Fibroblast of gingiva (primary cell): ENCODE measurements around the gene XAB2.
A peak's percentile ranks its signal among the peaks of the same experiment; 100 is the strongest.

Experiments
- DNase-seq: peaks from one replicate; pipeline ENCODE4 v3.0.0-alpha.2; 2011; ENCODE audit warnings: low read depth

Gene XAB2

GRCh38 chr19:7611541-7612279, 17.6 kb downstream of the XAB2 start:
- DNase-seq: no peak

- no peak for DNase-seq
Measured at GRCh38 chr19:7610491-7611240, 18.7 kb downstream of the XAB2 start.

- no peak for DNase-seq
Measured at GRCh38 chr19:7607874-7608560, 21.3 kb downstream of the XAB2 start.

GRCh38 chr19:7607212-7607873, 22.0 kb downstream of the XAB2 start:
- DNase-seq: no peak

GRCh38 chr19:7606289-7606688, 23.1 kb downstream of the XAB2 start:
- no peak for DNase-seq

- no peak for DNase-seq
Measured at GRCh38 chr19:7605490-7606222, 23.7 kb downstream of the XAB2 start.

GRCh38 chr19:7603919-7604318, 25.4 kb downstream of the XAB2 start:
- no peak for DNase-seq

- DNase-seq: no peak
Measured at GRCh38 chr19:7602935-7603497, 26.3 kb downstream of the XAB2 start.

GRCh38 chr19:7602240-7602934, 27.0 kb downstream of the XAB2 start:
- no peak for DNase-seq

GRCh38 chr19:7600721-7601120, 28.6 kb downstream of the XAB2 start:
- no peak for DNase-seq

- DNase-seq: no peak
Measured at GRCh38 chr19:7598180-7598579, 31.2 kb downstream of the XAB2 start.

GRCh38 chr19:7597689-7598088, 31.7 kb downstream of the XAB2 start:
- no peak for DNase-seq

- no peak for DNase-seq
Measured at GRCh38 chr19:7596211-7596937, 33.0 kb downstream of the XAB2 start.

GRCh38 chr19:7595466-7596133, 33.7 kb downstream of the XAB2 start, which contains the start of gene CAMSAP3:
Gene CAMSAP3, plus strand, starts transcription at chr19:7595863. Its CDS starts 140 bp downstream, at chr19:7596003.
- peak; percentile 39 for DNase-seq

- DNase-seq: no peak
Measured at GRCh38 chr19:7590256-7590655, 39.1 kb downstream of the XAB2 start.

- no peak for DNase-seq
Measured at GRCh38 chr19:7589822-7590221, 39.5 kb downstream of the XAB2 start.

- no peak for DNase-seq
Measured at GRCh38 chr19:7582446-7582845, 46.9 kb downstream of the XAB2 start.

GRCh38 chr19:7579182-7579581, 50.2 kb downstream of the XAB2 start:
- no peak for DNase-seq

- DNase-seq: no peak
Measured at GRCh38 chr19:7578127-7578526, 51.2 kb downstream of the XAB2 start.
